Fibroblast of pulmonary artery (primary cell): Measurements from ENCODE around the gene SUDS3.

Experiments
- DNase-seq: peaks from one replicate; pipeline ENCODE4 v3.0.0-alpha.2; 2010; ENCODE audit warnings: low read depth
- H3K4me3 ChIP-seq: replicated peaks from 2 replicates; pipeline ENCODE4 v1.5.1; 2011; ENCODE audit warnings: low read depth, mild to moderate bottlenecking, control low read depth, low read length, moderate library complexity
- CTCF ChIP-seq: IDR thresholded peaks from 2 replicates; pipeline ENCODE4 v1.5.1; 2011; ENCODE audit warnings: mild to moderate bottlenecking, control low read depth, low read length, inconsistent platforms; ENCODE audit errors: missing control alignments

SUDS3 gene

GRCh38 chr12:118357257-118358007, 18.9 kb upstream of the SUDS3 start:
- no peak overlapping the region for H3K4me3 ChIP-seq
- no peak for TF ChIP-seq CTCF
- peak; percentile 79 for DNase-seq

DNA sequence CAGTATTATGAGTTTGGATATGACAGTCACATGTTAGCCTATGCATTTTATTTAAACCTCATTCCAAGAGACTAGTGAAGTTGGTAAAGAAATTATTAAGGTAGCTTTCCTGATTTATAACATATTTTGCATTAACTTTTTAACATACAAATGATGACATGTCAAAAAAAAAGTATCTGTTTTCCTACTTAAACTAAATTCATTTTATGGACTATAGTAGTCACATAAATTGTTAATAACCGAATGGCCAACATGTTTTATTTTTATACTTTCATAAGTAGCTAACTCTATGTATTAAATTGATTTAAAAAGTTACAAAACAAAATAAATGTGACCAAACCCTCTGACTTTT, 18.4 kb upstream of the SUDS3 start:
- no peak for DNase-seq
- no peak overlapping the region for H3K4me3 ChIP-seq
- no peak for TF ChIP-seq CTCF

DNA sequence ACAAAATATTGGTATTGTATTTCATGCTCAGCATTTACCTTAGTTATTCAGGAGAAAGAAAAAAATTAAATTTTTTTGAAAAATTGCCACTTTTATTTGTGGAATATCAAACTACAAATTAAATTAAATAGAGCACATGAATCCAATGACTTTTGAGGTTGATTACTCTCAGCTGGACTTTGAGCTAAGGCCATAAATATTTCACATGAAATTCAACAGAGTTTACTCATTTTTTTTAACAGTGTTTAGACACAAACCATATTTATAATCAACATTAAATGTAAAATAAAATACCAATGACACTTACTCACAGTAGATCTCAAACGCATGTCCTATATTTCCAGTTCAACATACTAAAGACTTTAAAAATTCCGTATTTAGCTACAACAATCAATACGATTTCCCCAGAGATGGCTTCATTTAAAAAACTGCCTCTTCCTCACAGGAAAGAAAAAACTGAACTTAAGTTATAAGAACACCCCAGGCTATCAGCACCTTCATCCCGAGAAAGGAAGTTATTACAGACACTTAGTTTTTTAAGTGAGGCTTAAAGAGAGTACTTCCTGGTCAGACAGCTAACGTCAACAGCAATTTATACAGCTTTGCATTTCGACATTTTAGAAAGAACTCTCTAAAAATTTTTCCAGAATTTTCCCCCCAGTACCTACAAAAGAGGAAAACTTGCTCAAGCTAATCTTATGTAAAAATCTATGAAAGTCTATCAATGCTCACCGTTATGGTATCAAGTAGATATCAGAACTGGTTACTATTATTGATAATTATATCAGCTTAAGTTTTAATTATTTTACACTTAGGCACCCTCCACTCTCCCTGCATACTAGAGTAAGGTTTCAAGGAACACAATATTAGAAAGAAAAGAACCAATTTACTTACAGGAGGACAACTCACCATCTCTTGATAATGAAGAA, 17.5 kb upstream of the SUDS3 start:
- no peak for DNase-seq
- no peak for TF ChIP-seq CTCF
- no peak overlapping the region for H3K4me3 ChIP-seq

- H3K4me3 ChIP-seq, result no peak overlapping the region
- no peak for DNase-seq
- TF ChIP-seq CTCF, result no peak
These were observed 16.8 kb upstream of the SUDS3 start for GRCh38 chr12:118359541-118359915.

DNA sequence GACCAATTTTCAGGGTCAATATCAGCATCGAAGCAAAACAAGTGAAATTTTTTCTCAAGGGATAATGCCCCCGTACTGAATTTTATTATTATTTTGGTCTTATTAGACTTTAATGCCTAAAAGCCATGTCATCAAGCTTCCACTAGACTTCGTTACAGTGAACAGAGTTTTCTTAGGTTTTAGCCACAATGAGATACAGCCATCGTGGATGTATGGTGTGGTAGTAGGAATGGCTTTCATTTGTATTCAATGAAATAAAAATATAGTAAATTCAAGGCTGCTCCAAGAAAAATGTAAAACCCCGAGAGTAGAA, 15.3 kb upstream of the SUDS3 start:
- DNase-seq, result no peak
- H3K4me3 ChIP-seq, result no peak overlapping the region
- no peak for TF ChIP-seq CTCF

- DNase-seq, result no peak
- H3K4me3 ChIP-seq, result no peak overlapping the region
- TF ChIP-seq CTCF, result no peak
These were observed 14.5 kb upstream of the SUDS3 start for GRCh38 chr12:118361889-118362288.

- no peak overlapping the region for H3K4me3 ChIP-seq
- no peak for DNase-seq
- TF ChIP-seq CTCF, result no peak
These were observed 7.5 kb upstream of the SUDS3 start for GRCh38 chr12:118368821-118369220.
